NT2/D1 (cell line): ENCODE measurements around the gene ACVR1.

Source experiments
- DNase-seq: peaks from one replicate; pipeline ENCODE4 v3.0.0-alpha.2; 2011; ENCODE audit warnings: low read depth, low spot score
- H3K27me3 ChIP-seq: 2 replicates; pipeline ENCODE4 v1.6.0; 2011; ENCODE audit warnings: mild to moderate bottlenecking; ENCODE audit not compliant: insufficient read length, insufficient read depth
- H3K36me3 ChIP-seq: 2 replicates; pipeline ENCODE4 v1.6.1; 2011; ENCODE audit warnings: mild to moderate bottlenecking, low read length, mixed read lengths; ENCODE audit not compliant: insufficient read depth, insufficient read length
- H3K4me1 ChIP-seq: 2 replicates; pipeline ENCODE4 v1.5.1; 2011; ENCODE audit not compliant: insufficient read depth, insufficient read length
- H3K4me3 ChIP-seq: 2 replicates; pipeline ENCODE4 v1.5.1; 2011; ENCODE audit warnings: low read depth; ENCODE audit not compliant: insufficient read length
- H3K9ac ChIP-seq: 2 replicates; pipeline ENCODE4 v1.6.0; 2011; ENCODE audit warnings: low read depth; ENCODE audit not compliant: insufficient read length
- H3K9me3 ChIP-seq: 2 replicates; pipeline ENCODE4 v1.5.1; 2011; ENCODE audit warnings: mild to moderate bottlenecking, low read length; ENCODE audit not compliant: insufficient read depth
- SUZ12 ChIP-seq: IDR thresholded peaks from 2 replicates; pipeline ENCODE4 v1.6.1; 2011; ENCODE audit not compliant: insufficient read length, insufficient read depth; ENCODE audit errors: extremely low read depth
- YY1 ChIP-seq: IDR thresholded peaks from 2 replicates; pipeline ENCODE4 v1.6.1; 2011; ENCODE audit not compliant: insufficient read length, insufficient read depth
- ZNF274 ChIP-seq: IDR thresholded peaks from 2 replicates; pipeline ENCODE4 v1.6.1; 2011; ENCODE audit warnings: mild to moderate bottlenecking, low read depth, low read length

Gene ACVR1

GRCh38 chr2:157815421-157815820 lies 60.7 kb downstream of the ACVR1 start:
- TF ChIP-seq SUZ12: no peak
- no peak for TF ChIP-seq YY1
- TF ChIP-seq ZNF274: no peak
- Histone ChIP-seq H3K36me3 (peaks cover 31% of the 10 kb centered on the region), H3K4me1 (no peaks in the 10 kb centered on the region), H3K9me3 (no peaks in the 10 kb centered on the region), H3K4me3 (no peak overlapping the region), H3K27me3 (no peaks in the 10 kb centered on the region), H3K9ac (no peak overlapping the region)
- no peak for DNase-seq

- TF ChIP-seq SUZ12 (no peak), YY1 (no peak), ZNF274 (no peak)
- H3K9ac ChIP-seq: no peak overlapping the region
- H3K4me3 ChIP-seq: no peak overlapping the region
- DNase-seq: no peak
- no peaks in the 10 kb centered on the region for H3K4me1 ChIP-seq
- H3K27me3 ChIP-seq: no peaks in the 10 kb centered on the region
- H3K9me3 ChIP-seq: no peaks in the 10 kb centered on the region
- peaks cover 31% of the 10 kb centered on the region for H3K36me3 ChIP-seq
Measured at GRCh38 chr2:157813467-157813866, 62.7 kb downstream of the ACVR1 start.

- Histone ChIP-seq H3K9ac (no peak overlapping the region), H3K4me1 (no peaks in the 10 kb centered on the region), H3K4me3 (no peak overlapping the region), H3K9me3 (no peaks in the 10 kb centered on the region), H3K36me3 (peaks cover 7% of the 10 kb centered on the region), H3K27me3 (no peaks in the 10 kb centered on the region)
- TF ChIP-seq YY1 (no peak), SUZ12 (no peak), ZNF274 (no peak)
- no peak for DNase-seq
Measured at GRCh38 chr2:157810037-157810436, 66.1 kb downstream of the ACVR1 start.

- H3K9ac ChIP-seq: no peak overlapping the region
- no peak for DNase-seq
- TF ChIP-seq YY1: no peak
- H3K9me3 ChIP-seq: no peaks in the 10 kb centered on the region
- no peaks in the 10 kb centered on the region for H3K4me1 ChIP-seq
- no peak overlapping the region for H3K4me3 ChIP-seq
- no peaks in the 10 kb centered on the region for H3K27me3 ChIP-seq
- H3K36me3 ChIP-seq: peaks cover 4% of the 10 kb centered on the region
Measured at GRCh38 chr2:157809212-157809611, 66.9 kb downstream of the ACVR1 start.

GRCh38 chr2:157808421-157808820 lies 67.7 kb downstream of the ACVR1 start:
- Histone ChIP-seq H3K9me3 (no peaks in the 10 kb centered on the region), H3K4me3 (no peak overlapping the region), H3K36me3 (peaks cover 4% of the 10 kb centered on the region), H3K9ac (no peak overlapping the region), H3K27me3 (no peaks in the 10 kb centered on the region), H3K4me1 (no peaks in the 10 kb centered on the region)
- DNase-seq: no peak
- TF ChIP-seq ZNF274 (no peak), SUZ12 (no peak), YY1 (no peak)

- no peak for TF ChIP-seq YY1
- TF ChIP-seq SUZ12: no peak
- TF ChIP-seq ZNF274: no peak
- Histone ChIP-seq H3K4me3 (no peak overlapping the region), H3K9ac (no peak overlapping the region), H3K4me1 (no peaks in the 10 kb centered on the region), H3K27me3 (no peaks in the 10 kb centered on the region), H3K36me3 (peaks cover 4% of the 10 kb centered on the region), H3K9me3 (no peaks in the 10 kb centered on the region)
- DNase-seq: no peak
Measured at GRCh38 chr2:157806426-157807077, 69.6 kb downstream of the ACVR1 start.

- Histone ChIP-seq H3K36me3 (peaks cover under 1% of the 10 kb centered on the region), H3K4me1 (no peaks in the 10 kb centered on the region), H3K4me3 (no peak overlapping the region), H3K27me3 (no peaks in the 10 kb centered on the region), H3K9me3 (no peaks in the 10 kb centered on the region), H3K9ac (no peak overlapping the region)
- DNase-seq: no peak
- no peak for TF ChIP-seq YY1
- no peak for TF ChIP-seq ZNF274
- TF ChIP-seq SUZ12: no peak
Measured at GRCh38 chr2:157805519-157805918, 70.6 kb downstream of the ACVR1 start.

- Histone ChIP-seq H3K4me1 (no peaks in the 10 kb centered on the region), H3K9me3 (no peaks in the 10 kb centered on the region), H3K27me3 (no peaks in the 10 kb centered on the region), H3K36me3 (no peaks in the 10 kb centered on the region), H3K9ac (no peak overlapping the region), H3K4me3 (no peak overlapping the region)
- TF ChIP-seq SUZ12 (no peak), ZNF274 (no peak), YY1 (no peak)
- DNase-seq: no peak
Measured at GRCh38 chr2:157804355-157804754, 71.8 kb downstream of the ACVR1 start.
